Subcutaneous abdominal adipose tissue (tissue), 5 donors: Measurements from ENCODE around the gene GSTA2.
"Not testable (repeated sequence)": the region's sequence is repeated elsewhere in the genome, so short reads cannot be mapped to it uniquely, and the experiment has no call there.

ENCODE experiments used
- H3K27ac ChIP-seq: one replicate; pipeline ENCODE4 v1.7.0; 2013; ENCODE audit warnings: low read depth, mild to moderate bottlenecking, inconsistent platforms, low read length, moderate library complexity
- H3K27me3 ChIP-seq, 5 donors: one replicate each; pipeline ENCODE4 v1.7.0; 2013; ENCODE audit warnings: low read length in 5 of 5, inconsistent platforms in 1 of 5; ENCODE audit not compliant: control insufficient read depth in 5 of 5, insufficient read depth in 4 of 5
- H3K36me3 ChIP-seq, 5 donors: one replicate each; pipeline ENCODE4 v1.7.0; 2013; ENCODE audit warnings: low read length in 5 of 5; ENCODE audit not compliant: control insufficient read depth in 5 of 5, insufficient read depth in 5 of 5
- H3K4me1 ChIP-seq, 5 donors: one replicate each; pipeline ENCODE4 v1.7.0; 2013; ENCODE audit warnings: low read length in 5 of 5, mild to moderate bottlenecking in 3 of 5, moderate library complexity in 1 of 5; ENCODE audit not compliant: control insufficient read depth in 5 of 5, insufficient read depth in 5 of 5
- H3K4me3 ChIP-seq, 5 donors: one replicate each; pipeline ENCODE4 v1.7.0; 2013; ENCODE audit warnings: low read length in 5 of 5, low read depth in 1 of 5
- H3K9ac ChIP-seq, 5 donors: one replicate each; pipeline ENCODE4 v1.7.0; 2013; ENCODE audit warnings: low read length in 5 of 5, mild to moderate bottlenecking in 4 of 5, moderate library complexity in 3 of 5
- H3K9me3 ChIP-seq, 5 donors: one replicate each; pipeline ENCODE4 v1.7.0; 2013; ENCODE audit warnings: low read length in 5 of 5; ENCODE audit not compliant: control insufficient read depth in 5 of 5
- donor health status: healthy.
- donor health status: healthy.
- donor health status: healthy.
- donor health status: healthy.
- donor health status: healthy.

GSTA2 gene

DNA sequence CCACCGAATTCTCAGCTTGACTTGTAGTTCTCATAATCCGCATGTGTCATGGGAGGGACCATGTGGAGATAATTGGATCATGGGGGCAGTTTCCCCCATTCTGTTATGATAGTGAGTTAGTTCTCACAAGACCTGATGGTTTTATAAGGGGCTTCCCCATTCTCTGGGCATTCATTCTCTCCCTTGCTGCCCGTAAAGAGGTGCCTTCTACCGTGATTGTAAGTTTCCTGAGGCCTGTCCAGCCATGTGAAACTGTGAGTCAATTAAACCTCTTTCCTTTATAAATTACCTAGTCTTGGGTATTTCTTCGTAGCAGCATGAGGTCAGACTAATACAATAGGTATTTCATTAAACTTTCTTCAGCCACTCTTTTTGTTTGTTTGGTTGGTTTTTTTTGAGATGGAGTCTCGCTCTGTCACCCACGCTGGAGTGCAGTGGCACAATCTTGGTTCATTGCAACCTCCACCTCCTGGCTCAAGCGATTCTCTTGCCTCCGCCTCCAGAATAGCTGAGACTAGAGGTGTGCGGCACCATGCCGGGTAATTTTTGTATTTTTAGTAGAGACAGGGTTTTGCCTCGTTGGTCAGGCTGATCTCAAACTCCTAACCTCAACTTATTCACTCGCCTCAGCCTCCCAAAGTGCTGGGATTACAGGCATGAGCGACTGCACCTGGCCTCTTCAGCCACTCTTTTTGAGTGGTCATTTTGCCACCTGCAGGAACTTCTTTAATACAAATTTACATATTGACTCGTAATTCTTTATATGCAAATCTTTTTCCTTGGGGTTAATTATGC, 36.3 kb downstream of the GSTA2 start:
- H3K36me3 ChIP-seq: no peaks in the 10 kb centered on the region
- H3K27me3 ChIP-seq: no peaks in the 10 kb centered on the region
- no peak overlapping the region for H3K9ac ChIP-seq
- H3K4me3 ChIP-seq: no peak overlapping the region
- H3K4me1 ChIP-seq: peaks cover 0 to 11% (median 2%) of the 10 kb centered on the region in 5 donors
- no peak overlapping the region for H3K27ac ChIP-seq
- H3K9me3 ChIP-seq: peaks cover 0 to 7% (median 0%) of the 10 kb centered on the region in 5 donors

DNA sequence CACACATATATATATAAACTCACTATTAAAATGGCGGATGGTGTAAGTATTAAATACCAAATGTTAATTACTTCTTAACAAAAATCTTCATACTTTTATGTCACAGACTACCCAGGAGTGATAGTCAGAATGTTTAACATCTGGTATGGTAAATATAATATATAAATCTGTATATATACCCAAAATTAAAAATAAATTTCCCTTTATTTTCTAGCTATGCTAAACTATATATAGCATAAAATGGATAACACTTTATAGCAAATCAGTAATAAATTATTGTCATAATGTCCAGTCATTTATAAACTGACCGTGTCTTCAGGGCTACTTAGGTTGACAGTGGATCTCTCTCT, 37.1 kb downstream of the GSTA2 start:
- H3K9ac ChIP-seq: no peak overlapping the region
- peaks cover 0 to 11% (median 2%) of the 10 kb centered on the region in 5 donors for H3K4me1 ChIP-seq
- peaks cover 0 to 7% (median 0%) of the 10 kb centered on the region in 5 donors for H3K9me3 ChIP-seq
- no peak overlapping the region for H3K4me3 ChIP-seq
- H3K36me3 ChIP-seq: no peaks in the 10 kb centered on the region
- no peak overlapping the region for H3K27ac ChIP-seq
- H3K27me3 ChIP-seq: no peaks in the 10 kb centered on the region

- no peak overlapping the region for H3K4me3 ChIP-seq
- no peaks in the 10 kb centered on the region for H3K36me3 ChIP-seq
- H3K27me3 ChIP-seq: no peaks in the 10 kb centered on the region
- no peak overlapping the region for H3K9ac ChIP-seq
- H3K27ac ChIP-seq: no peak overlapping the region
- H3K4me1 ChIP-seq: peaks cover 0 to 11% (median 2%) of the 10 kb centered on the region in 5 donors
- peaks cover 0 to 7% (median 0%) of the 10 kb centered on the region in 5 donors for H3K9me3 ChIP-seq
Measured at GRCh38 chr6:52725535-52726192, 37.6 kb downstream of the GSTA2 start.

GRCh38 chr6:52725143-52725534, 38.1 kb downstream of the GSTA2 start:
- Histone ChIP-seq H3K4me3 (no peak overlapping the region), H3K27me3 (no peaks in the 10 kb centered on the region), H3K4me1 (peaks cover 0 to 11% (median 2%) of the 10 kb centered on the region in 5 donors), H3K9ac (no peak overlapping the region), H3K27ac (peak overlapping the region; percentile 1), H3K9me3 (peaks cover 0 to 7% (median 0%) of the 10 kb centered on the region in 5 donors), H3K36me3 (no peaks in the 10 kb centered on the region)

DNA sequence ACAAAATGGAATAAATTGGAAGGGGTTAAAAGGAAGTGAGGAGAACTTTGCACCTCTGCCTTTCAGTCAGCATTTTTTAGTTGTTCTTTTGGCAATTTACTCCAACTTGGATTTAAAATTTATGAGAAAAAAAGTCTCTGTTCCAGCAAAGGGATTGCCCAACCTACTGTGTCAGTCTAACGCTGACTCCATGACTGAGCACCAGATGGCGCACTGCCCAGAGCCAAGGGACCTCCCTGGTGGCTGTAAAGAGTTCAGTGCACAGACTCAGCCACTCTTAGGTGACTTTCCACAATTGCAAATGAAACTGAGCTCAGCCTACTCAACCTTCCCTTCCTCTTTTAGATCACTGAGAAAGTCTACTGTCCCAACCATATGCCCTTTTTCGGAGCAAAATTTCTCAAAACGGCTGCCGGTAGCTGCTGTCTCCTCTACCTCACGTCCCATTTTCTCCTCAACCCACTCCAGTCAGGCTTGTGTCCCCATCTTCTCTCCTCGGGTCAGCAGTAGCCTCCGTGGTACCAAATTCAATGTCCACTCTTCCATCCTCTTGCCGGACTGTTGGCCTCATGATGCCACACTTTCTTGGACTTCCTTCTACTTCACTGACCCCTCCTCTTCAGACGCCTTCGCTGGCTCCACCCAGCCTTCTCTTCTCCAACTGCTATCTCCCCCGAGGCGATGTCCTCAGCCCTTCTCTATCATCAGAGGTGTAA, 38.7 kb downstream of the GSTA2 start:
- no peaks in the 10 kb centered on the region for H3K36me3 ChIP-seq
- H3K4me3 ChIP-seq: no peak overlapping the region
- peak overlapping the region; percentile 1 for H3K27ac ChIP-seq
- H3K9ac ChIP-seq: no peak overlapping the region
- no peaks in the 10 kb centered on the region for H3K27me3 ChIP-seq
- H3K4me1 ChIP-seq: peaks cover 0 to 11% (median 2%) of the 10 kb centered on the region in 5 donors
- peaks cover 0 to 7% (median 0%) of the 10 kb centered on the region in 5 donors for H3K9me3 ChIP-seq

- no peak overlapping the region for H3K4me3 ChIP-seq
- peaks cover 0 to 7% (median 0%) of the 10 kb centered on the region in 5 donors for H3K9me3 ChIP-seq
- H3K36me3 ChIP-seq: no peaks in the 10 kb centered on the region
- H3K27ac ChIP-seq: peak overlapping the region; percentile 1
- H3K9ac ChIP-seq: no peak overlapping the region
- no peaks in the 10 kb centered on the region for H3K27me3 ChIP-seq
- H3K4me1 ChIP-seq: peaks cover 0 to 11% (median 2%) of the 10 kb centered on the region in 5 donors
Measured at GRCh38 chr6:52724042-52724405, 39.3 kb downstream of the GSTA2 start.

GRCh38 chr6:52720321-52720720, 43.0 kb downstream of the GSTA2 start:
- peaks cover 0 to 11% (median 2%) of the 10 kb centered on the region in 5 donors for H3K4me1 ChIP-seq
- no peak overlapping the region for H3K9ac ChIP-seq
- no peaks in the 10 kb centered on the region for H3K36me3 ChIP-seq
- H3K27ac ChIP-seq: no peak overlapping the region
- no peaks in the 10 kb centered on the region for H3K27me3 ChIP-seq
- H3K4me3 ChIP-seq: no peak overlapping the region
- peaks cover 0 to 7% (median 0%) of the 10 kb centered on the region in 5 donors for H3K9me3 ChIP-seq

DNA sequence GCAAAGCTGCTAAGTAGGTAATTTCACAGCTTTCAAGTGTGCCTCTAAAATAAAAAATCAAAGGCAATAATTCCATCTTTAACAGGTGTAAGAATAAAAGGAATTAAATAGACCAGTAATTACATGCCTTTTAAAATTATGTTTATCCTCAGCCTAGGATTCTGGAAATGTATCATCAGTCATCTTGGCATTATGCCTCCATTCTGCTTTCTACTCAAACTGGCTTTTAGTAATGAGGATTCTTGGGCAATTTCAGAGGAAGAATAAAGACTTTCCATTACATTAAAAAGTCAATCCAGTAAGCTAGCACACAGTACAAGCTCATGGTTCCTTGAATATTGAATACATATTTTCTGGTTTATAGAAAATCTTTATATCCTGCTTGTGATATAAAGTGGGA, 44.7 kb downstream of the GSTA2 start:
- H3K9me3 ChIP-seq: no peaks in the 10 kb centered on the region
- H3K4me3 ChIP-seq: no peak overlapping the region
- H3K9ac ChIP-seq: no peak overlapping the region
- H3K27me3 ChIP-seq: peaks cover 0 to 6% (median 0%) of the 10 kb centered on the region in 5 donors
- no peak overlapping the region for H3K27ac ChIP-seq
- no peaks in the 10 kb centered on the region for H3K4me1 ChIP-seq
- no peaks in the 10 kb centered on the region for H3K36me3 ChIP-seq

- H3K27me3 ChIP-seq, H3K4me3 ChIP-seq, H3K9ac ChIP-seq, H3K9me3 ChIP-seq, H3K4me1 ChIP-seq, H3K27ac ChIP-seq, H3K36me3 ChIP-seq: not testable (repeated sequence)
Measured at GRCh38 chr6:52714761-52715160, 48.5 kb downstream of the GSTA2 start.

GRCh38 chr6:52712136-52712535, 51.1 kb downstream of the GSTA2 start:
- Histone ChIP-seq H3K36me3 (no peaks in the 10 kb centered on the region), H3K27ac (no peak overlapping the region), H3K27me3 (peaks cover 0 to 6% (median 0%) of the 10 kb centered on the region in 5 donors), H3K4me1 (no peaks in the 10 kb centered on the region), H3K4me3 (no peak overlapping the region), H3K9me3 (no peaks in the 10 kb centered on the region), H3K9ac (no peak overlapping the region)
